ENCODE results near the gene MCU. TPM values are rescaled to one million over a fixed set of nuclear protein-coding genes. Genes with fewer than 3 reads are reported as not detected.

MCU gene
- total RNA-seq, 4 donors from 2014 or later = 17.6 to 24.9 (median 20.3) TPM

DNA sequence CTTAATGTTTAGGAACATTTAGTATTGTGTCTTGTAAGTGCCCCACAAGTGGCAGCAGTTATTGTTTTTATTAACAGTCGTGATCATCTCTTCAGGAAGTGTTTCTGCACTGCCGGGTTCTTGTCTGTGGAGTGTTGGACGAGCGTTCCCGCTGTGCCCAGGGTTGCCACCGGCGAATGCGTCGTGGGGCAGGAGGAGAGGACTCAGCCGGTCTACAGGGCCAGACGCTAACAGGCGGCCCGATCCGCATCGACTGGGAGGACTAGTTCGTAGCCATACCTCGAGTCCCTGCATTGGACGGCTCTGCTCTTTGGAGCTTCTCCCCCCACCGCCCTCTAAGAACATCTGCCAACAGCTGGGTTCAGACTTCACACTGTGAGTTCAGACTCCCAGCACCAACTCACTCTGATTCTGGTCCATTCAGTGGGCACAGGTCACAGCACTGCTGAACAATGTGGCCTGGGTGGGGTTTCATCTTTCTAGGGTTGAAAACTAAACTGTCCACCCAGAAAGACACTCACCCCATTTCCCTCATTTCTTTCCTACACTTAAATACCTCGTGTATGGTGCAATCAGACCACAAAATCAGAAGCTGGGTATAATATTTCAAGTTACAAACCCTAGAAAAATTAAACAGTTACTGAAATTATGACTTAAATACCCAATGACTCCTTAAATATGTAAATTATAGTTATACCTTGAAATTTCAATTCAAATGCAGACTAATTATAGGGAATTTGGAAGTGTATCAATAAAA is 240.5 kb downstream of the MCU start:
- Histone ChIP-seq H3K36me3 (no peaks in the 10 kb centered on the region), H3K27me3 (no peaks in the 10 kb centered on the region), H3K9me3 (no peaks in the 10 kb centered on the region), H3K27ac (no peak overlapping the region), H3K4me1 (no peaks in the 10 kb centered on the region), H3K4me3 (no peak overlapping the region)
- 66 to 86% methylated on average over 2 to 4 of the region's 20 CpGs for WGBS, 2 donors (ENCODE audit: low coverage in 1 of 2)
- TF ChIP-seq POLR2A (IDR thresholded peaks at IDR 0.05) (no peak), EP300 (IDR thresholded peaks at IDR 0.05) (no peak), POLR2AphosphoS5 (IDR thresholded peaks at IDR 0.05) (no peak)
- TF ChIP-seq, protein P1, sequence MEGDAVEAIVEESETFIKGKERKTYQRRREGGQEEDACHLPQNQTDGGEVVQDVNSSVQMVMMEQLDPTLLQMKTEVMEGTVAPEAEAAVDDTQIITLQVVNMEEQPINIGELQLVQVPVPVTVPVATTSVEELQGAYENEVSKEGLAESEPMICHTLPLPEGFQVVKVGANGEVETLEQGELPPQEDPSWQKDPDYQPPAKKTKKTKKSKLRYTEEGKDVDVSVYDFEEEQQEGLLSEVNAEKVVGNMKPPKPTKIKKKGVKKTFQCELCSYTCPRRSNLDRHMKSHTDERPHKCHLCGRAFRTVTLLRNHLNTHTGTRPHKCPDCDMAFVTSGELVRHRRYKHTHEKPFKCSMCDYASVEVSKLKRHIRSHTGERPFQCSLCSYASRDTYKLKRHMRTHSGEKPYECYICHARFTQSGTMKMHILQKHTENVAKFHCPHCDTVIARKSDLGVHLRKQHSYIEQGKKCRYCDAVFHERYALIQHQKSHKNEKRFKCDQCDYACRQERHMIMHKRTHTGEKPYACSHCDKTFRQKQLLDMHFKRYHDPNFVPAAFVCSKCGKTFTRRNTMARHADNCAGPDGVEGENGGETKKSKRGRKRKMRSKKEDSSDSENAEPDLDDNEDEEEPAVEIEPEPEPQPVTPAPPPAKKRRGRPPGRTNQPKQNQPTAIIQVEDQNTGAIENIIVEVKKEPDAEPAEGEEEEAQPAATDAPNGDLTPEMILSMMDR (IDR thresholded peaks at IDR 0.05) = no peak
- ATAC-seq = no peak

DNA sequence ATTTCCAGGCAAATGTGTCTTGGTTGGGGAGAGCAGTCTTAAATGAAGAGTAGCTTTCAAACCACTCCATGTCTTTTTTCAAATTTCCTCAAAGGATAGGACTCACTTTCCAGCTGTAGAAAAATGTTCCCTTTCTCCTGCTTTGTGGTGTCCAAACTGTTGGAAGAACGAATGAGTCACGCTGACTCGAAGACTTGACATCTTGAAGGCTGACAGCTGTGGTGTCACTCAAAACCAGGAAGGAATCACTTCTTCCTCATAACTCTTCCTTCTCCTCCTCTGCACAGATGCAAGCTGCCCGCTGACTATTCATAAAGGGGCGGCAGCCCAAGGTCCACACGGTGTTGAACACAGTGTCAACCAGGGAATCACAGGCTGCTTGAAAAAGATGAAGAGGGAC is 243.4 kb downstream of the MCU start:
- Histone ChIP-seq H3K9me3 (no peaks in the 10 kb centered on the region), H3K27me3 (no peaks in the 10 kb centered on the region), H3K4me1 (no peaks in the 10 kb centered on the region), H3K4me3 (no peak overlapping the region), H3K36me3 (no peaks in the 10 kb centered on the region), H3K27ac (no peak overlapping the region)
- 95 to 100% methylated on average over 3 of the region's 6 CpGs for WGBS, 2 donors (ENCODE audit: low coverage in 1 of 2)
- ATAC-seq = no peak
- TF ChIP-seq POLR2AphosphoS5 (IDR thresholded peaks at IDR 0.05) (no peak), POLR2A (IDR thresholded peaks at IDR 0.05) (no peak), EP300 (IDR thresholded peaks at IDR 0.05) (no peak)
- TF ChIP-seq, protein P1 (IDR thresholded peaks at IDR 0.05) = no peak

Small RNAs within 50 kb of the gene (small RNA-seq; reads per million reads assigned to genes)
- gene MIR4676 (0 reads per million in 4 donors), gene RF00019 (0 reads per million in 4 donors)

Other genes with a start within 250 kb of the MCU start
- 10 to 100 TPM; 37.5 to 42.2 (median 40.8) TPM for gene MICU1, start 66.1 kb upstream of the MCU start, total RNA-seq
- gene OIT3, start 201.6 kb downstream of the MCU start, total RNA-seq = under 1 TPM in 2 of 4 donors, not detected in 2; 0.12 to 0.40 TPM

Data from gastroesophageal sphincter (tissue), 4 donors.